Measurements from ENCODE around the gene TTLL6. TPM values are rescaled to one million over a fixed set of nuclear protein-coding genes. Genes with fewer than 3 reads are reported as not detected.
A peak's percentile ranks its signal among the peaks of the same experiment; 100 is the strongest.
"Not testable (repeated sequence)": the region's sequence is repeated elsewhere in the genome, so short reads cannot be mapped to it uniquely, and the experiment has no call there.

Gene TTLL6
- total RNA-seq, 5 donors from 2014 or later (not counting 1 experiment from before 2014, with no cell fraction given): not detected

- no peaks in the 10 kb centered on the region for H3K36me3 Mint-ChIP-seq
- 7% methylated on average over 3 of the region's 10 CpGs for WGBS (ENCODE audit: insufficient coverage)
- CTCF ChIA-PET: interaction anchor here (0.5 to 1.1 kb wide), 5 partner anchors 9 to 1150 kb away, joined by 3 to 6 read pairs (median 3); no protein-coding TSS in a partner anchor
- H3K4me1 Mint-ChIP-seq: peaks cover 16 to 22% (median 20%) of the 10 kb centered on the region in 3 donors
- no peak for DNase-seq
- Histone ChIP-seq H3K9me3 (no peaks in the 10 kb centered on the region), H3K36me3 (ENCODE audit: control insufficient read depth in 2 of 2, extremely low read depth in 1 of 2, insufficient read depth in 1 of 2, low read length in 1 of 2) (no peaks in the 10 kb centered on the region), H3K4me3 (ENCODE audit: control insufficient read depth in 1 of 2, extremely low read depth in 1 of 2, low read length in 1 of 2) (no peak overlapping the region), H3K27ac (ENCODE audit: low read length) (no peak overlapping the region), H3K4me1 (ENCODE audit: control insufficient read depth in 1 of 2, extremely low read depth in 1 of 2, insufficient read depth in 2 of 2, low read length in 2 of 2) (peaks cover 2 to 23% of the 10 kb centered on the region in 2 experiments), H3K27me3 (replicated peaks in 1 of 2; ENCODE audit: control insufficient read depth in 2 of 2, extremely low read depth in 1 of 2, insufficient read depth in 2 of 2, low read length in 1 of 2) (peaks cover 23 to 83% of the 10 kb centered on the region in 2 experiments)
- H3K4me3 Mint-ChIP-seq: peak overlapping the region in 1 of 3 donors; percentile 59
- no peak for ATAC-seq (replicated peaks in 1 of 4)
- peaks cover 55 to 88% of the 10 kb centered on the region in 2 donors for H3K27me3 Mint-ChIP-seq
- POLR2A ChIA-PET: interaction anchor here (0.5 to 0.7 kb wide), 3 partner anchors 21 to 169 kb away, joined by 3 to 9 read pairs (median 3); no protein-coding TSS in a partner anchor
- peak overlapping the region in 1 of 2 donors; percentile 70 for H3K27ac Mint-ChIP-seq
- H3K9me3 Mint-ChIP-seq: no peaks in the 10 kb centered on the region
Measured at GRCh38 chr17:48717367-48718226, 99.4 kb downstream of the TTLL6 start.

GRCh38 chr17:48716549-48716948, 100.5 kb downstream of the TTLL6 start:
- DNase-seq; H3K27ac Mint-ChIP-seq; H3K4me3 Mint-ChIP-seq; H3K36me3 Mint-ChIP-seq; H3K4me3 ChIP-seq (ENCODE audit: control insufficient read depth in 1 of 2, extremely low read depth in 1 of 2, low read length in 1 of 2); H3K27ac ChIP-seq (ENCODE audit: low read length); ATAC-seq (replicated peaks in 1 of 4); H3K36me3 ChIP-seq (ENCODE audit: control insufficient read depth in 2 of 2, extremely low read depth in 1 of 2, insufficient read depth in 1 of 2, low read length in 1 of 2); H3K9me3 Mint-ChIP-seq; H3K9me3 ChIP-seq: not testable (repeated sequence)
- ChIA-PET CTCF (interaction anchor here (0.7 to 1.1 kb wide), 4 partner anchors 10 to 313 kb away, joined by 3 read pairs; no protein-coding TSS in a partner anchor), POLR2A (interaction anchor here in 1 of 2 donors (0.6 kb wide), 1 partner anchor 32 kb away, joined by 3 read pairs; no protein-coding TSS in a partner anchor)
- Mint-ChIP-seq H3K4me1 (peaks cover 16 to 22% (median 20%) of the 10 kb centered on the region in 3 donors), H3K27me3 (peaks cover 52 to 86% of the 10 kb centered on the region in 2 donors)
- H3K27me3 ChIP-seq (replicated peaks in 1 of 2; ENCODE audit: control insufficient read depth in 2 of 2, extremely low read depth in 1 of 2, insufficient read depth in 2 of 2, low read length in 1 of 2): peaks cover 17 to 76% of the 10 kb centered on the region in 2 experiments
- H3K4me1 ChIP-seq (ENCODE audit: control insufficient read depth in 1 of 2, extremely low read depth in 1 of 2, insufficient read depth in 2 of 2, low read length in 2 of 2): peaks cover 2 to 20% of the 10 kb centered on the region in 2 experiments
- no CpG with 5 or more reads among the region's 3 CpGs for WGBS (ENCODE audit: insufficient coverage)

GRCh38 chr17:48715496-48716399, 101.3 kb downstream of the TTLL6 start:
- POLR2A ChIA-PET: interaction anchor here in 1 of 2 donors (0.6 kb wide), 1 partner anchor 32 kb away, joined by 3 read pairs; no protein-coding TSS in a partner anchor
- CTCF ChIA-PET: interaction anchor here in 1 of 2 donors (0.6 to 1.7 kb wide), 2 partner anchors 8 to 39 kb away, joined by 3 to 5 read pairs; no protein-coding TSS in a partner anchor
- H3K4me3 ChIP-seq (ENCODE audit: control insufficient read depth in 1 of 2, extremely low read depth in 1 of 2, low read length in 1 of 2): no peak overlapping the region
- peak in 1 of 4 experiments; percentile 41 for ATAC-seq (replicated peaks in 1 of 4)
- Mint-ChIP-seq H3K36me3 (no peaks in the 10 kb centered on the region), H3K4me3 (no peak overlapping the region), H3K9me3 (no peaks in the 10 kb centered on the region), H3K27me3 (peaks cover 52 to 86% of the 10 kb centered on the region in 2 donors), H3K27ac (no peak overlapping the region), H3K4me1 (peaks cover 16 to 22% (median 18%) of the 10 kb centered on the region in 3 donors)
- H3K36me3 ChIP-seq (ENCODE audit: control insufficient read depth in 2 of 2, extremely low read depth in 1 of 2, insufficient read depth in 1 of 2, low read length in 1 of 2): no peaks in the 10 kb centered on the region
- WGBS (ENCODE audit: insufficient coverage): 71% methylated on average over 1 of the region's 5 CpGs
- peaks cover 2 to 20% of the 10 kb centered on the region in 2 experiments for H3K4me1 ChIP-seq (ENCODE audit: control insufficient read depth in 1 of 2, extremely low read depth in 1 of 2, insufficient read depth in 2 of 2, low read length in 2 of 2)
- H3K9me3 ChIP-seq: no peaks in the 10 kb centered on the region
- H3K27ac ChIP-seq (ENCODE audit: low read length): no peak overlapping the region
- DNase-seq: no peak
- H3K27me3 ChIP-seq (replicated peaks in 1 of 2; ENCODE audit: control insufficient read depth in 2 of 2, extremely low read depth in 1 of 2, insufficient read depth in 2 of 2, low read length in 1 of 2): peaks cover 19 to 73% of the 10 kb centered on the region in 2 experiments

Other genes starting within 250 kb of the TTLL6 start
- gene HOXB4, start 238.9 kb downstream of the TTLL6 start, total RNA-seq: 1 to 10 TPM; 1.4 to 3.7 (median 1.5) TPM
- gene HOXB3, start 227.0 kb downstream of the TTLL6 start, total RNA-seq: 1 to 10 TPM; 3.5 to 7.7 (median 4.2) TPM
- not detected for gene HOXB5, start 223.4 kb downstream of the TTLL6 start, total RNA-seq
- gene HOXB6, start 212.2 kb downstream of the TTLL6 start, total RNA-seq: under 1 TPM in 2 of 5 donors, not detected in 3; 0.16 to 0.33 TPM
- under 1 TPM in 3 of 5 donors, not detected in 2; 0.47 to 0.66 (median 0.60) TPM for gene HOXB7, start 206.2 kb downstream of the TTLL6 start, total RNA-seq
- gene HOXB8, start 201.9 kb downstream of the TTLL6 start, total RNA-seq: not detected
- gene HOXB9, start 190.9 kb downstream of the TTLL6 start, total RNA-seq: under 1 TPM in 4 of 5 donors, not detected in 1; 0.19 to 0.43 (median 0.30) TPM
- not detected for gene PRAC1, start 94.7 kb downstream of the TTLL6 start, total RNA-seq
- not detected for gene PRAC2, start 94.0 kb downstream of the TTLL6 start, total RNA-seq
- gene HOXB13, start 88.5 kb downstream of the TTLL6 start, total RNA-seq: under 1 TPM in 1 of 5 donors, not detected in 4; 0.13 TPM
- 100 to 1,000 TPM; 103 to 161 (median 129) TPM for gene CALCOCO2, start 13.8 kb upstream of the TTLL6 start, total RNA-seq
- gene ATP5MC1, start 75.6 kb upstream of the TTLL6 start, total RNA-seq: 10 to 100 TPM; 29.3 to 45.9 (median 35.2) TPM
- 10 to 100 TPM; 78.2 to 98.4 (median 91.6) TPM for gene UBE2Z, start 91.2 kb upstream of the TTLL6 start, total RNA-seq
- gene SNF8, start 127.6 kb upstream of the TTLL6 start, total RNA-seq: 10 to 100 TPM; 55.6 to 71.7 (median 65.3) TPM
- gene GIP, start 151.4 kb upstream of the TTLL6 start, total RNA-seq: not detected
- 1 to 10 TPM in 1 of 5 donors, under 1 TPM in 2, not detected in 2; 0.43 to 1.4 (median 0.61) TPM for gene IGF2BP1, start 180.2 kb upstream of the TTLL6 start, total RNA-seq

All from T-cell (primary cell).